BJ (cell line): Measurements from ENCODE around the gene HES5. TPM values are rescaled to one million over a fixed set of nuclear protein-coding genes. Genes with fewer than 3 reads are reported as not detected.

ENCODE experiments used
- CTCF ChIA-PET: fragments of 350-600 bp; formaldehyde crosslinking; extraction: SDS; loops from one replicate; lab custom pipeline; 2021; ENCODE audit warnings: antibody characterized with exemption, inconsistent platforms; lab: Yijun Ruan, JAX
- POLR2A ChIA-PET: fragments of 300-600 bp; sonication (Branson Sonifier 250); formaldehyde crosslinking; extraction: SDS; loops from one replicate; lab custom pipeline; 2021; ENCODE audit warnings: antibody characterized with exemption; lab: Charles Lee
- DNase-seq: peaks from one replicate; pipeline ENCODE4 v3.0.0-alpha.2; 2011; ENCODE audit warnings: low read depth
- H3K27me3 ChIP-seq: 2 replicates; pipeline ENCODE4 v1.6.0; 2011; ENCODE audit warnings: low read length; ENCODE audit not compliant: control insufficient read depth, insufficient read depth
- H3K36me3 ChIP-seq: 2 replicates; pipeline ENCODE4 v1.5.1; 2011; ENCODE audit warnings: low read length; ENCODE audit not compliant: control insufficient read depth, insufficient read depth
- H3K4me3 ChIP-seq: 2 replicates; pipeline ENCODE4 v1.5.1; 2011; ENCODE audit warnings: low read depth, mild to moderate bottlenecking, control low read depth, low read length
- CTCF ChIP-seq: IDR thresholded peaks from 2 replicates; pipeline ENCODE4 v1.5.1; 2011; ENCODE audit warnings: low read depth, mild to moderate bottlenecking, control low read depth, inconsistent platforms, low read length, moderate library complexity; ENCODE audit not compliant: insufficient read depth
- polyA plus RNA-seq: library from polyadenylated mRNA; depleted of rRNA; stranded (reverse); fragments of >200 nt; gene quantifications from 2 replicates; pipeline ENCODE4 v1.2.3, GENCODE V29; 2011

The HES5 gene
- polyA plus RNA-seq, 1 experiment: not detected

- no peak for DNase-seq
- Histone ChIP-seq H3K27me3 (no peaks in the 10 kb centered on the region), H3K4me3 (no peak overlapping the region), H3K36me3 (no peaks in the 10 kb centered on the region; the same call in 1 of the 2 replicates)
- ChIA-PET CTCF (no interaction called here), POLR2A (no interaction called here)
- no peak for TF ChIP-seq CTCF
These were observed 33.1 kb upstream of the HES5 start for GRCh38 chr1:2563205-2563604.

GRCh38 chr1:2561898-2562895, 32.1 kb upstream of the HES5 start:
- DNase-seq: no peak
- no peaks in the 10 kb centered on the region; the same call in 1 of the 2 replicates for H3K36me3 ChIP-seq
- H3K27me3 ChIP-seq: no peaks in the 10 kb centered on the region
- no peak overlapping the region for H3K4me3 ChIP-seq
- TF ChIP-seq CTCF: peak; percentile 52
- ChIA-PET CTCF (interaction anchor here (0.6 to 2.0 kb wide), 9 partner anchors 9 to 569 kb away, joined by 3 to 9 read pairs (median 4); no protein-coding TSS in a partner anchor), POLR2A (no interaction called here)

- Histone ChIP-seq H3K4me3 (no peak overlapping the region), H3K36me3 (no peaks in the 10 kb centered on the region; the same call in 1 of the 2 replicates), H3K27me3 (no peaks in the 10 kb centered on the region)
- POLR2A ChIA-PET: no interaction called here
- CTCF ChIA-PET: interaction anchor here (0.6 to 2.0 kb wide), 9 partner anchors 10 to 569 kb away, joined by 3 to 9 read pairs (median 4); no protein-coding TSS in a partner anchor
- no peak for TF ChIP-seq CTCF
- DNase-seq: no peak
These were observed 31.4 kb upstream of the HES5 start for GRCh38 chr1:2561446-2561845.

GRCh38 chr1:2560299-2561073, 30.4 kb upstream of the HES5 start:
- no peak for TF ChIP-seq CTCF
- Histone ChIP-seq H3K4me3 (no peak overlapping the region), H3K36me3 (no peaks in the 10 kb centered on the region; the same call in 1 of the 2 replicates), H3K27me3 (no peaks in the 10 kb centered on the region)
- ChIA-PET POLR2A (no interaction called here), CTCF (interaction anchor here (1.3 to 2.0 kb wide), 5 partner anchors 11 to 146 kb away, joined by 3 to 9 read pairs (median 7); no protein-coding TSS in a partner anchor)
- no peak for DNase-seq
